GM18870 (cell line): Measurements from ENCODE around the gene PAX7.

Source experiments
- ATAC-seq: cut with Tn5 transposase; IDR thresholded peaks from one replicate; pipeline ENCODE4 v1.9.1; 2021; ENCODE audit warnings: moderate library complexity; ENCODE audit not compliant: unreplicated experiment

PAX7 gene

GRCh38 chr1:18787825-18788385 lies 157.3 kb downstream of the PAX7 start:
- ATAC-seq, result no peak

- ATAC-seq, result no peak
Observed at GRCh38 chr1:18789246-18789645, 158.6 kb downstream of the PAX7 start.

- no peak for ATAC-seq
Observed at GRCh38 chr1:18792747-18793146, 162.1 kb downstream of the PAX7 start.

GRCh38 chr1:18793164-18793563 lies 162.5 kb downstream of the PAX7 start:
- no peak for ATAC-seq

GRCh38 chr1:18794051-18794450 lies 163.4 kb downstream of the PAX7 start:
- ATAC-seq, result no peak

- ATAC-seq, result no peak
Observed at GRCh38 chr1:18794561-18794960, 163.9 kb downstream of the PAX7 start.

GRCh38 chr1:18795002-18795689 lies 164.5 kb downstream of the PAX7 start:
- ATAC-seq, result no peak

GRCh38 chr1:18796950-18797349 lies 166.3 kb downstream of the PAX7 start:
- no peak for ATAC-seq
